CD4-positive, alpha-beta T cell treated with Interferon alpha-2 for 1 hour (primary cell): Measurements from ENCODE around the gene MYO5B.

Experiments
- DNase-seq, 2 donors: peaks; one replicate each; pipeline ENCODE4 v3.0.0-alpha.2; 2020 to 2022

Gene MYO5B

GRCh38 chr18:49874238-49874637 lies 320.7 kb downstream of the MYO5B start:
- DNase-seq: no peak

DNA sequence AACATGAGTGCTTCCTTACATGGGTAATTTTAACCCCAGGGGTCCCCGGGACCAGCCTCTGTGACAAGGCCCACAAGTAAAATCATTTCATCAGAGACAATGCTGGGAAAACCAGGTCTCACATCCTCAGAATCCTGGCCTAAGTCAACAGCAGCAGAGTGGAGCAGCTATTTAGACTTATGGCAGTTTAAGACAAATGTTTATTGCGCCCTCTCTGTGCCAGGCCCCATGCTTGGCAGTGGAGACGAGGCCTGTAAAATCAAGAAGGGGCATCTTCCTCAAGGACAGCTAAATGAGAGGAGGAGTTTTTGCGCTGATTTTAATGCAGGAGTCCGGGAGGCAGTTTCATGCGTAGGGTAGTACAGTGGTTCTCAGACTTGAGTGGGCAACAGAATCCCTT lies 325.6 kb downstream of the MYO5B start:
- DNase-seq: no peak

- no peak for DNase-seq
Observed at GRCh38 chr18:49866680-49867079, 328.3 kb downstream of the MYO5B start.

DNA sequence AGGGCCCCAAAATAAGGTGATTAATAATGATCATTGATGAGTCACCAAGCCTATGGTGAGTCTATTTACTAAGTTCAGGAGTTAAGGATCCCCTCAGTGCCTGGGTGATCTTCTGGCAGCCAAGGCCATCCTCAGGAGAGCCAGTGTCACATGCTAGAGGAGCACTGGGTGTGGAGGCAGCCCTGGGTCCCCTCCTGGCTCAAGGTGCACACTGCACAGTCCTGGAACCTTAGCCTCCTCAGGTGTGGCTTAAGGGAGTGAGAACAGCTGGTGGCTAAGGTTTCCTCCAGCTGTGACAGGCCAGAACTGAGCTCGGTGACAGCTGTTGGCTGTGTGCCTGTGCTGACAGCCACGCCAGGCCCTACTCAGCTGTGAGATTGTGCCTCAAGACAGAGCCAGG lies 329.5 kb downstream of the MYO5B start:
- DNase-seq: no peak

- DNase-seq: no peak
Observed at GRCh38 chr18:49863769-49864621, 331.0 kb downstream of the MYO5B start.

DNA sequence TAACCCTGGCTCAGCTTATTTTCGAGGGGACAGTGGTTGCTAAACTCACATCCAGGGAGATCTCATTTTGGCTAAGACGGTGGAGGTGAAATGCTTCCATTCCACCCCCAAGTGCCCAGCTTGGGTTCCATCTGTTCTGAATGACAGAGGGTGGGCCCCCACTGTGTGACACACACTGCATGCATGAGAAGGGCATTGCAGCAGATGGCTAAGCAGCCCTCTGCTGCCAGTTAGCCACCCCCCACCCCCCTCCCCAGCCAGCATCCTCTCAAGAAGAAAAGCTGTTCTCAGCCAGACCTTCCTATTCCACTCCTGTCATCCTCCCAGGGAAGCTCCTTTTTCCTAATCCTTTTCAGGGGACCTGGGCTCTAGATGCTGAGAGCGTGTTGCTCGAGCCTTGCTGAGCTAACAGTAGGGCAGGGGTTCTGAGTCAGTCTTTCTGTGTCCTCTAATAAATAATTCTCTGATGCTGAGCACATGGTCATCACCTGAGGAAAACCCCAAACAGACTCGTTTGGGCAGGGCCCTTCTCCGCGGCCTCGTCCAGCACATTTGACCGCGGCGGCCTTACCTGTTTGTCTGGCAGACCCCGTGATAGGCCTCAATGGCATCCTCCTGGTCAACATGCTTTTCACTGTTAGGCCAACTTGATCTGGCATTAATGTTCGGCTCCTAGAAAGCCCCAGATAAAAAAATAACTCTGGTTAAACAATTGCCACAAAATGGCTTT lies 332.1 kb downstream of the MYO5B start:
- DNase-seq: no peak

GRCh38 chr18:49861659-49862058 lies 333.3 kb downstream of the MYO5B start:
- DNase-seq: peak in 1 of 2 donors; percentile 37

- no peak for DNase-seq
Observed at GRCh38 chr18:49859725-49860124, 335.2 kb downstream of the MYO5B start.

DNA sequence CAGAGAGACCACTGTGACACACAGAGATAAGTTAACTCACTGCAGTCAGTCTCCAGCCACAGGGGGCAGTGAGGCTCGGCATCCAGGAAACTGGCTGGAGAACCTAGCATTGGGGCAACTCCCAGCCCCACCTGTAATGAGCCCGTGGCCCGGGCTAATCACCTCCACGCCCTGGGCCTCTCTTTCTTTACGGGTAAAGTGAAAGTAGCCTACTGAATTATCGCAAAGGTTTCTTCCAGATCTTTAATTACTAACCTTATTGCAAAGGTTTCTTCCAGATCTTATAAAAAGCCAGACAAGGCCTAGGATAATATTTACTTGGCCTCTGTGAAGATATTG lies 336.0 kb downstream of the MYO5B start:
- DNase-seq: no peak

DNA sequence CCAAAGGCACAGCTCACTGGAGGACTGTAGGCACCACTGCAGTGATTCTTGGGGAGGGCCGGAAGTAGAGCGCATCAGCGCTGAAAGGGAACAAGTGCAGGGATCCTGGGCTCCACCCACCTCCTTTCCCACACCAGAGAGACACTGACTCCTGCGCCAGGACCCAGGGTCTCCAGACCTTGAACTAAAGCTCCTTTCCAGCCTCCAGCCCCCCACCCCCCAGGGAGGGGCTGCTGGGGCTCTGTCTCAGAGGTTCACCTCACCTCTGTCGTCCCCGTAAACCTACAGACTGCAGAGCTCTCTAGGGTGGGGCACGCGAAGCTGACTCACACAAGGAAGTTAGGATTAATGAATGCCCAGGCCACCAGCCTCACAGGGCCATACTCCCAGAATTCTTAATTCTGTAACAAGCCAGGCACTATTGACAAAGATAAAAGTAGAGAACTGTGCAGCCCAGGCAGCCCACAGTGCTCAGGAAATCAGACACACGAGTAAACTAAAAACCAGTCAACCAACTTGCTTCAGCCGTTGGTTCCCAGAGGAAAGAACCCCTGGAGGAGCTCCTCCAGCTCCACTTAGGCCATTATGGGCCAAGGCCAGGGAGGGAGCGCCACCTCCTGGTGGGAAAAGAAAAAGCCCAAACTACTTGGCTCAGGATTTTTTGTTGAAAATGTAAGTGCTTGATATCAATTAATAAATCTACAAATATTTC lies 336.5 kb downstream of the MYO5B start:
- peak; percentile 29 to 61 for DNase-seq

DNA sequence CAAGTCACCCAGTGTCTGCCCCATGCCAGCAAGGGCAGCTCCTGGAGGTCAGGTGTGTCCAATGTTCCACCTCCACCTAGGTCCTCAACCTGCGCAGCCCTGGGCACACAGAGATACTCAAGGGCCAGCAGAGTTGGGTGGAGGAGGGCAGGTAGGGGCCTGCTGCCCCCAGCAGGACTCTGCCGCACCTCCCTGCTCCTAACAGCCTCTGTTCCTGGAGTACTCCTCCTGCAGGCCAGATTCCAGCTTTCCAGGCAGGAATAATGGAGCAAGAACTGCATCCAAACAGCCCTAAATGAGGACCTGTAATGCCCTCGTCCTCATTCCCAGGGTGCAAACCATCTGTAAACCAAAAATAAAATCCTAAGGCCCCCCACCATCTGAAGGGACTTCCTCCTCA lies 337.2 kb downstream of the MYO5B start:
- DNase-seq: no peak

DNA sequence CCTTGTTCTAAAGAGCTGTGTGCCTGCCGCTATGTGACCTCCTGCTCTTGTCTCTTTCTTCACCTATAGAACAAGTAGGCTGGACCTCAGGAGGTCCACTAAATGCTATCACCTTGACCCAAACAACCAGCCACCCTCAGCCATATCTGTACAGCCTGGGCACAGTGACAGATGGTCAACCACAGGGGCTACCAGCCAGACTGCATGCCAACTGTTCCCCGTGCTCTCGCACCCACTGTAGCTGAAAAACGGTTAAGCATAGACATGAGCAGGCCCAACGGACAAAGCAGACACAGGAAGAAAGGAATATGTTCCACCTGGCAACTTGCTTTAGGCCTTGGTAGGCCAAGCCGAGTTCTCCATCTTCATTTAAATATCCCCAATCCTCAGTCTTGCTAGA lies 338.5 kb downstream of the MYO5B start:
- no peak for DNase-seq

GRCh38 chr18:49855711-49856415 lies 339.1 kb downstream of the MYO5B start:
- DNase-seq: no peak

GRCh38 chr18:49854681-49855080 lies 340.3 kb downstream of the MYO5B start:
- no peak for DNase-seq

- DNase-seq: no peak
Observed at GRCh38 chr18:49853436-49853835, 341.5 kb downstream of the MYO5B start.

DNA sequence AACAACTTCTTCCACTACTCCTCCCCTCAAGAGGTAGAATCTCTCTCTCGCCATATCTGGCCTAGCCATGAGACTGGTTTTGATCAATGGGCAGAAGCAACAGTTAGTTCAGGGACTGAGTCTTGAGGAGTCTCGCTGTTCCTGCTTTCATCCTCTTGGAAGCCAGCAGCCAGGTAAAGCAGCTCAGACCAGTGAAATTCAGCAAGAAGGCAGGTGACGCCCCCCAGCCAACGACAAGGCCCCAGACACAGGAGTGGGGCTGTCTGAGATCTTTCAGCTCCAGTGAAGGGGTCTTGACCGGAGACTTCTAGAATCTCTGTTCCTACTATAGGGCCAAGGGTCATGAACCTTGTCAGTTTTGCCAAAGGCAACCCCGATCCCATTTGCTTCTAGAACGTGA lies 341.9 kb downstream of the MYO5B start:
- DNase-seq: no peak

DNA sequence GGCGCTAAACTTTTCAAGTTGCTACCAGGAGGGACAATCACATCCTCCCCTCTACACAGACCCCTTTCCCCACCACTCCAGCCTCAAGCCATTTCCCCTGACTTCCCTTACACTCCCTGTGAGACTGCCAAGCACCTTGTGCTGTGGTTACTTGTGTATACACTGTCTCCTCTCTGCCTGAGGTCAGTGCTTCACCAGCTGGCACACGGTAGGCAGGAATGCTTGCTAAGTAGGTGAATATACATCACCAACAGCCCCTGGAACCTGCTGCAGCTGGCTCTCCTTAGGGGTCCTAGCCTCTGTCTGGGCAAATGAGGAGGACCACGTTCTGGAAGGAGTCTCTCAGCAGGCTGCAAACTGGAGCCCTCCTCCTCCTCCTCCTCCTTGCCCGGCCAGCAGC lies 343.3 kb downstream of the MYO5B start:
- DNase-seq: no peak

GRCh38 chr18:49850636-49851035 lies 344.3 kb downstream of the MYO5B start:
- no peak for DNase-seq

DNA sequence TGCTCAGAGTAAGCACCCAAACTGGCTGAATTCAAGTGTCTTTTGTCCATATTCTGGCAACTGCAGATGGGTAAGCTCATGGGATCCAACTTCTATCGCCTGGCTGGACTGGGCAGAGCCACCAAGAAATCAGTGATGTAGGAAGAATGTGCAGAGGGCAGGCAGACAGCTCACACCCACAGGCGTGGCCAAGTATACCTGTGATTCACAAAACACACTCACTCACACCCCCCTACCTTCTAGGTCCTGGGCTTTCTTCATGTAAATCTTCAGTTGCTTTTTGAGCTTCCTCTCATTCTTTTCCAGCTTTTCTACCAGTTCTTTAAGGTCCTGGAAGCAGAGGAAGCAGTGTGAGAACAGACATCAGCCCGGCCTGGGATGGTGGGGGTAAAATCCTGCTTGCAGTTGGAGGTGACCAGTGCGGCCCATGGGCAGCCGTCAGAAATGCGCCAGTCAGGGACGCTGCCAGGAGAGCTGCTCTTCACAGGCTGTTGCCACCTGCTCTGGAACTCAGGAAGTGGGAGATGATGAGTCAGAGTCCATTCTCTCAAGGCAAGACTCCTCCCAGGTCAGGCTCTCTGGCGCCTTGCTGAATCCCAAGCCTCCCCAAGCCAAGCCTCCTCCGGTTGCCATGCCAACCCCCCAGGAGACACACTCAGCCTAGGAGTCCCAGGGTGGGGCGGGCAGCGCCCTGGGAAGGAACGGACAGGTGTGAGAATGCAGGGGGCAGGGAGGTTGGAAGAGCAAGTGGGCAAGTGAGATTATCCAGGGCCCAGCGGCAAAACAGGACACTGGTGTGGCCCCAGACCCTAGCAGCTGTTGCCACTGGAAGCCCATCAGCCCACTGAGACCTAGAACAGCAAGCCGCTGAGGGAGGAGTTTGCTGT lies 345.4 kb downstream of the MYO5B start:
- DNase-seq: no peak

DNA sequence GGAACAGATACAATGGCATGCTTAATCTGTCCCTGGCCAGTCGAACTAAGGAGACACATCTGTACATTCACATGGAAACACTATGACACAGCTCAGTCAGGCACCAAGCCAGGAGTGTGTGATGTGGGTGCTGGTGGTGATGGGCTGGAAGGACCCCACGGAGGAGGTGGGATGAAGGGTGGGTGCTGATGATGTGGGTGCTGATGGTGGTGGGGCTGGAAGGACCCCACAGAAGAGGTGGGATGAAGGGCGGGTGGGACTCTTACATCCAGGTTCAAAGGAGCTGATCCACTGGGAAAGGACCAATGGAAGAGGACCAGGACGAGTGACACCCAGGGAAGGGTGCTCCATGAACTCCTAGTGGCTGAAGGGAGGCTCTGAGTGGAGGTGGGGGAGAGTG lies 346.8 kb downstream of the MYO5B start:
- no peak for DNase-seq

DNA sequence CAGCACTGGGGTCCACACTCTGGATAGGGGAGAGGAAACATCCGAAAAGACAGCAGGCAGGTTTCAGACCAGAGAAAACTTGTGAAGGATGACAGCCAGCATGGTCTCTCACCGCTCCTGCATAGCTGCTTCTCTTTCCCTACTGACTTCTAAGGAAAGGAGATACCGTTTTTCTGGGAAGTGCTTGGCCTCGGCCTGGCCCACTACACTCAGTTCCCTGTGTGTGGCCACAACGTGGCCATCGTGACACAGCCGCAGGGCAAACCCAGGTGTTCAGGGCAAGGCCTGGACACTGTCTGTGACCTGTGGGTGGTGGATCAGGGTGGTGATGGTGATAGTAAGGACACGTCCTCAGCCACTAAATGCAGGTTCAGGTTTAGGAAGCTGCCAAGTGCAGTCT lies 347.4 kb downstream of the MYO5B start:
- no peak for DNase-seq
